NCI-H1417 (cell line): Measurements from ENCODE around the gene TNRC6C.

Experiments
- DNase-seq, 3 experiments: peaks; one replicate each; lab custom pipeline; 2025; lab: John Stamatoyannopoulos, UW

TNRC6C gene

GRCh38 chr17:78154903-78155811 lies 196.7 kb downstream of the TNRC6C start:
- no peak for DNase-seq
